Colonic mucosa (tissue), 4 donors: ENCODE data around the gene RAB14. TPM values are rescaled to one million over a fixed set of nuclear protein-coding genes. Genes with fewer than 3 reads are reported as not detected.
"Not testable (repeated sequence)": the region's sequence is repeated elsewhere in the genome, so short reads cannot be mapped to it uniquely, and the experiment has no call there.

Experiments used
- DNase-seq: peaks from one replicate; pipeline ENCODE4 v3.0.0-alpha.2; 2020
- H3K27ac ChIP-seq: fragments of 200-600 bp; one replicate; pipeline ENCODE4 v1.8.0; 2021
- H3K27me3 ChIP-seq: fragments of 200-600 bp; one replicate; pipeline ENCODE4 v1.8.0; 2021
- H3K36me3 ChIP-seq: fragments of 200-600 bp; one replicate; pipeline ENCODE4 v1.8.0; 2021
- H3K4me1 ChIP-seq: fragments of 200-600 bp; one replicate; pipeline ENCODE4 v1.8.0; 2021; ENCODE audit warnings: mild to moderate bottlenecking
- H3K4me3 ChIP-seq: fragments of 200-600 bp; one replicate; pipeline ENCODE4 v1.8.0; 2021
- H3K9ac ChIP-seq, 2 donors: one replicate each; pipeline ENCODE4 v1.7.0; 2013; ENCODE audit warnings: control low read depth in 2 of 2, low read depth in 2 of 2, low read length in 2 of 2
- H3K9me3 ChIP-seq: fragments of 200-600 bp; one replicate; pipeline ENCODE4 v1.8.0; 2021
- intact Hi-C: fragments of 100-400 bp; cut with DNase I; formaldehyde crosslinking; loops from one replicate; pipeline ENCODE4 v1.14.1; 2022
- total RNA-seq, 2 donors: library from RNA; stranded (reverse); fragmentation: NEBNext Ultra II Directional in 1 of 2; extraction: Animal tissue kit (Norgen Biotek cat#: 25700) in 1 of 2; gene quantifications; one replicate each; pipeline ENCODE4 v1.2.1, GENCODE V29; 2021
- TF ChIP-seq, protein P1 (sequence below): fragments of 200-600 bp; IDR thresholded peaks from one replicate; pipeline ENCODE4 v1.8.0; 2022; ENCODE audit warnings: antibody characterized with exemption, mild to moderate bottlenecking
- donor health status: healthy.
- donor health status: DM: no; HTN: no; CAD: no.
- donor health status: DM: no; HTN: no; CAD: no.

RAB14 gene
- total RNA-seq, 2 donors from 2014 or later = 78.5 to 108 TPM

DNA sequence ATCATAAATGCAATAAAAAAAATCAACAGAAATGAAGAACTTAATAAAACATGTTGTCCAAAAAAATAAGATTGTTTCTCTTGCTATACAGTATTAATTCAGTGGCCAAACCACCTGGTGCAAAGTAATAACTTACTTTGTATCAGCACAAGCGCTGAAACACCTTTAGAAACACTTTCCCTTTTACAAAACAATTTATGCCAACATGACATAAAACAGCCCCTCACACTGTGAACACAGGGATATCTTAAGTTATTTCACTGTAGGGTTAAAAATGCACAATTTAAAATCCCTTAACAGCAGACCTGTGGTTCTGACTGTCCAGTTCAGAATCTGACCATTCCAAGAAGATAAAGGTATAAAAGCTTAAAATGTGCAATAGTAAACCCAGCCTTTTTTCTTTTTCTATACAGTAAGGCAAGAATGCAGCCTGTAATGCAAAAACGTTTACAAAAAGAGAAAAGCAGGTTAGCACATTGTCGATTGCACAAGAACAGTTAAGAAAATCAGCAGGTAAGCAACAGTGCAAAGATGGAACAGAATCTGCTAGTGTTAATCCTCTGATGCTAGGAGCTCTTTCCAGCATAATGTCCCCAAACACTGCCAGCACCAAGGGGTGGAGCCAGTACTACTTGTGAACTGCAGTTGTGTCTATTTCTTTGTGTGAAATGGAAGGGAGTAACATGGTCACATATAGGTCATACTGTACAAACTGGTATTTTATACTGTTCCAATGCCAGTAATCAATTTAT lies 21.6 kb downstream of the RAB14 start:
- TF ChIP-seq, protein P1, sequence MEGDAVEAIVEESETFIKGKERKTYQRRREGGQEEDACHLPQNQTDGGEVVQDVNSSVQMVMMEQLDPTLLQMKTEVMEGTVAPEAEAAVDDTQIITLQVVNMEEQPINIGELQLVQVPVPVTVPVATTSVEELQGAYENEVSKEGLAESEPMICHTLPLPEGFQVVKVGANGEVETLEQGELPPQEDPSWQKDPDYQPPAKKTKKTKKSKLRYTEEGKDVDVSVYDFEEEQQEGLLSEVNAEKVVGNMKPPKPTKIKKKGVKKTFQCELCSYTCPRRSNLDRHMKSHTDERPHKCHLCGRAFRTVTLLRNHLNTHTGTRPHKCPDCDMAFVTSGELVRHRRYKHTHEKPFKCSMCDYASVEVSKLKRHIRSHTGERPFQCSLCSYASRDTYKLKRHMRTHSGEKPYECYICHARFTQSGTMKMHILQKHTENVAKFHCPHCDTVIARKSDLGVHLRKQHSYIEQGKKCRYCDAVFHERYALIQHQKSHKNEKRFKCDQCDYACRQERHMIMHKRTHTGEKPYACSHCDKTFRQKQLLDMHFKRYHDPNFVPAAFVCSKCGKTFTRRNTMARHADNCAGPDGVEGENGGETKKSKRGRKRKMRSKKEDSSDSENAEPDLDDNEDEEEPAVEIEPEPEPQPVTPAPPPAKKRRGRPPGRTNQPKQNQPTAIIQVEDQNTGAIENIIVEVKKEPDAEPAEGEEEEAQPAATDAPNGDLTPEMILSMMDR = no peak
- no peaks in the 10 kb centered on the region for H3K36me3 ChIP-seq
- no peaks in the 10 kb centered on the region for H3K27me3 ChIP-seq
- H3K27ac ChIP-seq = no peak overlapping the region
- no peak overlapping the region for H3K4me3 ChIP-seq
- no peak overlapping the region for H3K9ac ChIP-seq
- no peak for DNase-seq
- no peaks in the 10 kb centered on the region for H3K4me1 ChIP-seq
- intact Hi-C loops = no loop called here
- H3K9me3 ChIP-seq = no peaks in the 10 kb centered on the region

DNA sequence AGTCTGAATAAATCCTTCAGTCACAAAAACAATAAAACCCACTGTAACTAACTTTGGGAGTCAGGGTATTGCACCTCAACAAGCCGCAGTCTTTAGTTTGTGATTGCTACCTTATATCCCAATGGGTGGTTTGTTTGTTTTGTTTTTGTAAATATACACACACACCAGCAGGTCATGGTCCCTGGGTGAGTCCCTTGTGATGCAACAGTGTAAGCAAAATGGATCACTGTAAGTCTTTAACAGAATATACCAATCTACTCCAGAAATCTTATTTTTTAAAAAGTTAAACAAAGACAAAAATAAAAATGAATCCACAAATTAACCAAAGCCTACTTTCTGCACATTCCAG lies 22.3 kb downstream of the RAB14 start:
- H3K36me3 ChIP-seq, H3K4me3 ChIP-seq, DNase-seq, H3K9me3 ChIP-seq, H3K27ac ChIP-seq, H3K9ac ChIP-seq, H3K4me1 ChIP-seq, H3K27me3 ChIP-seq, intact Hi-C loops: not testable (repeated sequence)

DNA sequence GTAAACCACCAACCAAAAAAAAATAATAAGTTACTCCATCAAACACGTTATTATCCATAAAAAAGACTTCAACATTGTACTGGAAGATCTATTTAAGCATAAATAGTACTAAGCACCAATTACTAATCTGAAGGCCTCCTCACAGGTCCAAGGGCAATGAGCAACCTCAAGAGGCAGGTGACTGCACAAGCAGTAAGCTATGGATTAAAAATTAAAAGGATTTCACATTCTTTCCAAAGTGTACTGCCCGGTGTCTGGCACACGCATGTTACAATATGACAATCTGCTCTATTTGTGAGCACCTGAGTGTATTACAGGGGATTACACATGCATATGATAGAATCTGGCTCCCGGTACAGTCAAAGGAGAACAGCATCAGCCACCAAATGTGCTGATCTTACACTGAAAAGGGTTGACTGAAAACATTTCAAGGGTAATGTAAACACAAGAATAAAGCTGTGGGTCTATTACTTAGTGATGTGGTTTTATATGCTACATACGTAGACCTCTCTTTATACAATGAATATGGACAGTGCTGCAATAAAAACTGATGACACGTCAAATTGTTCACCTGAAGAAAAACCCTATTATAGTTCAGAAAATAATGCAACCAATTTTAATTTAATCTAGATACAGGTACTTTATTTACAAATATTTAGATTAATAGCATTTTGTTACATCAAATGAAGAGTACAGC lies 22.8 kb downstream of the RAB14 start:
- H3K27me3 ChIP-seq = no peaks in the 10 kb centered on the region
- no peaks in the 10 kb centered on the region for H3K4me1 ChIP-seq
- H3K27ac ChIP-seq = no peak overlapping the region
- H3K36me3 ChIP-seq = no peaks in the 10 kb centered on the region
- TF ChIP-seq, protein P1 = no peak
- H3K4me3 ChIP-seq = no peak overlapping the region
- intact Hi-C loops = no loop called here
- H3K9me3 ChIP-seq = no peaks in the 10 kb centered on the region
- no peak for DNase-seq
- H3K9ac ChIP-seq = no peak overlapping the region

DNA sequence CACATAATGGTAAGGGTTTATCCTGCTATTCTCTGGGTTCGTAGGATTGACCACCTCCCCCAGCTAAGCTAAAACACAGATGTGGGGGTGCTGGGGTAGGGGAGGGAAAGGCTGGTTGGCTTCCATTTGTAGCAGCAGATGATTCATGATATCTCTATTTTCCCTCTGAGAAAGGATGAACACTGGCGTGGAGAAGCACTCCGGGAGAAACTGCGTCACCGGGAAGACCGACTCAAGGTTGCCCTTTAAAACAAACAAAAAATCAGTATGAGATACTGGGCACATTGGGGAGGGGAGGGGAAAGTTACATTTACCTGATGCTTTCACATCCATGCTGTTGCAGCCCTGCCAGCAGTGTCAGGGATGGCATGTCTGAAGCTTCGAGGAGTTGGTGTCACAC lies 28.2 kb downstream of the RAB14 start:
- Histone ChIP-seq H3K27me3 (no peaks in the 10 kb centered on the region), H3K27ac (no peak overlapping the region), H3K9me3 (no peaks in the 10 kb centered on the region), H3K36me3 (no peaks in the 10 kb centered on the region), H3K9ac (no peak overlapping the region), H3K4me1 (no peaks in the 10 kb centered on the region), H3K4me3 (no peak overlapping the region)
- intact Hi-C loops = no loop called here
- no peak for DNase-seq
- TF ChIP-seq, protein P1 = no peak

DNA sequence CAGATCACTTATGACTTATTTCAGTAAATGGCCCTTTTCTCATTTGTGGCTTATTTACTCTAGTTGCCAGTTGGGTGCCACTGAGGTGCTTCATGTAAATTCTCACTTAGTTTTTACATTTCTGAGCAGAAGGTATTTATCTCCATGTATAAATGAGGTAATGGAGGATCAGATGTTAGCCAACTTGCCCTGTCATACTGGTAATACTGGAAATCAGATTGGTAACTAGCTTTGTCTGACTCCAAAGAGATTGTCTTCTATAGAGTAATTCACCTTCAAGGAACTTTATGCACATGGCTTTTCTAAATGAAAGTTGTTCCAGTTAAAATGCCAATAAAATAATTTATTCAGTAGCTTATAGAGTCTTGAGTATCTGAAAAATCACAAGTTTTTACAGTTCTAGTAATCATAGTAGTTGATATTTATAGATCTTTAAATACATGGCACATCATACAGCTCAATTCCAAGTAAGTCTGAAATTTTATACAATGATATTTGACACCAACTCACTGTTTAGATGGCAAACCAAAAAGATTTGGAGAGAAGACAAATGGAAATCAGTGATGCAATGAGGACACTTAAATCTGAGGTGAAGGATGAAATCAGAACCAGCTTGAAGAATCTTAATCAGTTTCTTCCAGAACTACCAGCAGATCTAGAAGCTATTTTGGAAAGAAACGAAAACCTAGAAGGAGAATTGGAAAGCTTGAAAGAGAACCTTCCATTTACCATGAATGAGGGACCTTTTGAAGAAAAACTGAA lies 28.8 kb downstream of the RAB14 start:
- DNase-seq = no peak
- Histone ChIP-seq H3K9ac (no peak overlapping the region), H3K27me3 (no peaks in the 10 kb centered on the region), H3K4me3 (no peak overlapping the region), H3K36me3 (no peaks in the 10 kb centered on the region), H3K9me3 (no peaks in the 10 kb centered on the region), H3K27ac (no peak overlapping the region), H3K4me1 (no peaks in the 10 kb centered on the region)
- intact Hi-C loops = no loop called here
- TF ChIP-seq, protein P1 = no peak
